ENCODE results near the gene DKK3. TPM values are rescaled to one million over a fixed set of nuclear protein-coding genes. Genes with fewer than 3 reads are reported as not detected.

The DKK3 gene
- total and polyA plus RNA-seq, 7 donors: 2.8 to 10.5 (median 4.1) TPM

GRCh38 chr11:12005476-12005875 lies 3.0 kb downstream of the DKK3 start:
- no peaks in the 10 kb centered on the region for H3K36me3 ChIP-seq (ENCODE audit: insufficient read depth in 1 of 2, low read depth in 1 of 2)
- intact Hi-C loops (cut with DNase I): no loop called here
- DNase-seq (no peak), ATAC-seq (no peak)
- no peak overlapping the region for H3K27ac ChIP-seq
- WGBS, 3 donors: 76 to 88% (median 81%) methylated on average over 1 of the region's 1 CpG
- H3K4me1 ChIP-seq: peaks cover 6% of the 10 kb centered on the region
- H3K27me3 ChIP-seq (ENCODE audit: insufficient read depth in 3 of 3, low read length in 2 of 3): peaks cover 0 to 47% (median 15%) of the 10 kb centered on the region in 3 donors
- no peak overlapping the region for H3K4me3 ChIP-seq
- no peak for TF ChIP-seq CTCF (IDR thresholded peaks at IDR 0.05)
- H3K9me3 ChIP-seq: no peaks in the 10 kb centered on the region

GRCh38 chr11:12005061-12005460 lies 3.4 kb downstream of the DKK3 start:
- Histone ChIP-seq H3K36me3 (ENCODE audit: insufficient read depth in 1 of 2, low read depth in 1 of 2) (no peaks in the 10 kb centered on the region), H3K4me1 (peaks cover 6% of the 10 kb centered on the region), H3K27me3 (ENCODE audit: insufficient read depth in 3 of 3, low read length in 2 of 3) (peaks cover 0 to 43% (median 13%) of the 10 kb centered on the region in 3 donors), H3K9me3 (no peaks in the 10 kb centered on the region), H3K27ac (no peak overlapping the region), H3K4me3 (no peak overlapping the region)
- no peak for TF ChIP-seq CTCF (IDR thresholded peaks at IDR 0.05)
- DNase-seq (no peak), ATAC-seq (no peak)
- intact Hi-C loops (cut with DNase I): no loop called here
- 70 to 79% (median 73%) methylated on average over 4 of the region's 4 CpGs for WGBS, 3 donors

- 45 to 50% (median 45%) methylated on average over 4 of the region's 4 CpGs for WGBS, 3 donors
- ATAC-seq (peak in 2 of 4 donors; percentile 36 to 53), DNase-seq (no peak)
- TF ChIP-seq CTCF (IDR thresholded peaks at IDR 0.05): no peak
- no peaks in the 10 kb centered on the region for H3K36me3 ChIP-seq (ENCODE audit: insufficient read depth in 1 of 2, low read depth in 1 of 2)
- no peaks in the 10 kb centered on the region for H3K9me3 ChIP-seq
- H3K27ac ChIP-seq: no peak overlapping the region
- intact Hi-C loops (cut with DNase I): no loop called here
- H3K4me3 ChIP-seq: no peak overlapping the region
- peaks cover 6% of the 10 kb centered on the region for H3K4me1 ChIP-seq
- H3K27me3 ChIP-seq (ENCODE audit: insufficient read depth in 3 of 3, low read length in 2 of 3): peaks cover 0 to 32% (median 9%) of the 10 kb centered on the region in 3 donors
Observed at GRCh38 chr11:12003815-12004214, 4.6 kb downstream of the DKK3 start.

GRCh38 chr11:12003336-12003735 lies 5.1 kb downstream of the DKK3 start:
- Histone ChIP-seq H3K4me3 (no peak overlapping the region), H3K9me3 (no peaks in the 10 kb centered on the region), H3K36me3 (ENCODE audit: insufficient read depth in 1 of 2, low read depth in 1 of 2) (no peaks in the 10 kb centered on the region), H3K27ac (no peak overlapping the region), H3K27me3 (ENCODE audit: insufficient read depth in 3 of 3, low read length in 2 of 3) (peaks cover 0 to 28% (median 9%) of the 10 kb centered on the region in 3 donors), H3K4me1 (peaks cover 6% of the 10 kb centered on the region)
- DNase-seq (no peak), ATAC-seq (no peak)
- TF ChIP-seq CTCF (IDR thresholded peaks at IDR 0.05): no peak
- intact Hi-C loops (cut with DNase I): no loop called here
- WGBS, 3 donors: 83 to 94% (median 83%) methylated on average over 2 of the region's 2 CpGs

- 82 to 91% (median 85%) methylated on average over 7 of the region's 7 CpGs for WGBS, 3 donors
- intact Hi-C loops (cut with DNase I): no loop called here
- H3K27me3 ChIP-seq (ENCODE audit: insufficient read depth in 3 of 3, low read length in 2 of 3): peaks cover 0 to 16% (median 0%) of the 10 kb centered on the region in 3 donors
- no peaks in the 10 kb centered on the region for H3K36me3 ChIP-seq (ENCODE audit: insufficient read depth in 1 of 2, low read depth in 1 of 2)
- H3K9me3 ChIP-seq: no peaks in the 10 kb centered on the region
- no peak for ATAC-seq
- H3K4me1 ChIP-seq: no peaks in the 10 kb centered on the region
- H3K27ac ChIP-seq: no peak overlapping the region
- no peak for DNase-seq
- no peak overlapping the region for H3K4me3 ChIP-seq
- no peak for TF ChIP-seq CTCF (IDR thresholded peaks at IDR 0.05)
Observed at GRCh38 chr11:12001186-12001585, 7.2 kb downstream of the DKK3 start.
